GM12892 (cell line): ENCODE measurements around the gene ARID4A.

Experiments used
- POLR2A ChIP-seq: IDR thresholded peaks from 2 replicates; pipeline ENCODE4 v1.6.1; 2011; ENCODE audit warnings: low read depth, low read length, control low read depth
- TAF1 ChIP-seq: IDR thresholded peaks from 2 replicates; pipeline ENCODE4 v1.6.1; 2011; ENCODE audit warnings: low read depth, mild to moderate bottlenecking, control low read depth, low read length, borderline replicate concordance

GRCh38 chr14:58281969-58282368 is 16.4 kb upstream of the ARID4A start:
- no peak for TF ChIP-seq POLR2A
- TF ChIP-seq TAF1 = no peak
